Measurements from ENCODE around the gene FASTK. TPM values are rescaled to one million over a fixed set of nuclear protein-coding genes. Genes with fewer than 3 reads are reported as not detected.
A peak's percentile ranks its signal among the peaks of the same experiment; 100 is the strongest.
"Not testable (repeated sequence)": the region's sequence is repeated elsewhere in the genome, so short reads cannot be mapped to it uniquely, and the experiment has no call there.

The FASTK gene
- polyA plus RNA-seq, 12 donors, result 52.7 to 146 (median 55.3) TPM; not detected in 1

GRCh38 chr7:151032936-151033863 is 47.4 kb downstream of the FASTK start:
- no peak for DNase-seq

GRCh38 chr7:151031011-151031410 is 49.6 kb downstream of the FASTK start:
- no peak for DNase-seq

- DNase-seq, result no peak
Observed at GRCh38 chr7:151028948-151029501, 51.6 kb downstream of the FASTK start.

GRCh38 chr7:151028131-151028947 is 52.3 kb downstream of the FASTK start, which contains the start of gene ABCB8:
ABCB8 (plus strand) TSS chr7:151028450; CDS start chr7:151028516, 66 bp downstream.
- peak; percentile 100 for DNase-seq

GRCh38 chr7:151027728-151028130 is 52.9 kb downstream of the FASTK start:
- not testable (repeated sequence) for DNase-seq

GRCh38 chr7:151026771-151027727 is 53.6 kb downstream of the FASTK start:
- DNase-seq, result not testable (repeated sequence)

Other genes with a start within 250 kb of the FASTK start
- gene AOC1, start 228.3 kb downstream of the FASTK start, polyA plus RNA-seq (ENCODE audit: insufficient read length in 12 of 12), result 10 to 100 TPM in 1 of 12 donors, under 1 TPM in 7, not detected in 4; 0.13 to 19.9 (median 0.39) TPM
- 10 to 100 TPM in 10 of 12 donors, 1 to 10 TPM in 1, not detected in 1; 9.1 to 28.0 (median 14.8) TPM for gene KCNH2, start 102.5 kb downstream of the FASTK start, polyA plus RNA-seq (ENCODE audit: insufficient read length in 12 of 12)
- 10 to 100 TPM in 1 of 12 donors, 1 to 10 TPM in 10, not detected in 1; 4.3 to 15.7 (median 6.2) TPM for gene NOS3, start 89.8 kb downstream of the FASTK start, polyA plus RNA-seq (ENCODE audit: insufficient read length in 12 of 12)
- 1 to 10 TPM in 3 of 12 donors, under 1 TPM in 7, not detected in 2; 0.51 to 2.3 (median 0.89) TPM for gene ATG9B, start 56.3 kb downstream of the FASTK start, polyA plus RNA-seq (ENCODE audit: insufficient read length in 12 of 12)
- 10 to 100 TPM in 11 of 12 donors, not detected in 1; 12.2 to 33.6 (median 18.1) TPM for gene ABCB8, start 52.4 kb downstream of the FASTK start, polyA plus RNA-seq (ENCODE audit: insufficient read length in 12 of 12)
- gene ASIC3, start 32.3 kb downstream of the FASTK start, polyA plus RNA-seq (ENCODE audit: insufficient read length in 12 of 12), result 1 to 10 TPM in 10 of 12 donors, not detected in 2; 1.5 to 7.7 (median 4.1) TPM
- gene CDK5, start 22.9 kb downstream of the FASTK start, polyA plus RNA-seq (ENCODE audit: insufficient read length in 12 of 12), result 10 to 100 TPM in 1 of 12 donors, 1 to 10 TPM in 9, not detected in 2; 7.7 to 12.7 (median 8.8) TPM
- 100 to 1,000 TPM in 1 of 12 donors, 10 to 100 TPM in 10, not detected in 1; 43.4 to 124 (median 52.7) TPM for gene SLC4A2, start 21.2 kb downstream of the FASTK start, polyA plus RNA-seq (ENCODE audit: insufficient read length in 12 of 12)
- 10 to 100 TPM in 11 of 12 donors, not detected in 1; 21.5 to 49.2 (median 26.8) TPM for gene TMUB1, start 2.7 kb upstream of the FASTK start, polyA plus RNA-seq (ENCODE audit: insufficient read length in 12 of 12)
- gene AGAP3, start 5.7 kb upstream of the FASTK start, polyA plus RNA-seq (ENCODE audit: insufficient read length in 12 of 12), result 10 to 100 TPM in 11 of 12 donors, not detected in 1; 62.4 to 86.8 (median 70.9) TPM
- 1 to 10 TPM in 7 of 12 donors, under 1 TPM in 3, not detected in 2; 0.30 to 4.1 (median 1.5) TPM for gene GBX1, start 86.9 kb upstream of the FASTK start, polyA plus RNA-seq (ENCODE audit: insufficient read length in 12 of 12)
- gene ASB10, start 106.4 kb upstream of the FASTK start, polyA plus RNA-seq (ENCODE audit: insufficient read length in 12 of 12), result 1 to 10 TPM in 10 of 12 donors, not detected in 2; 1.7 to 6.3 (median 3.3) TPM
- gene H2BK1, start 129.7 kb upstream of the FASTK start, polyA plus RNA-seq (ENCODE audit: insufficient read length in 12 of 12), result not detected
- gene ABCF2, start 146.4 kb upstream of the FASTK start, polyA plus RNA-seq (ENCODE audit: insufficient read length in 12 of 12), result 10 to 100 TPM in 10 of 12 donors, 1 to 10 TPM in 1, not detected in 1; 9.8 to 21.5 (median 17.3) TPM
- 10 to 100 TPM in 11 of 12 donors, not detected in 1; 15.9 to 26.8 (median 21.6) TPM for gene CHPF2, start 151.7 kb upstream of the FASTK start, polyA plus RNA-seq (ENCODE audit: insufficient read length in 12 of 12)
- 100 to 1,000 TPM in 11 of 12 donors, not detected in 1; 105 to 195 (median 140) TPM for gene SMARCD3, start 167.9 kb upstream of the FASTK start, polyA plus RNA-seq (ENCODE audit: insufficient read length in 12 of 12)